Astrocyte of the cerebellum (primary cell): Measurements from ENCODE around the gene CCDC47.

Source experiments
- DNase-seq: peaks from one replicate; pipeline ENCODE4 v3.0.0-alpha.2; 2011; ENCODE audit warnings: low read depth
- H3K4me3 ChIP-seq: 2 replicates; pipeline ENCODE4 v1.5.1; 2011; ENCODE audit warnings: mild to moderate bottlenecking, low read depth, low read length, moderate library complexity
- in situ Hi-C: cut with HindIII; loops from 2 replicates; pipeline ENCODE4 v1.10.0; 2017; ENCODE audit warnings: low sequenced_read_pairs
- TF ChIP-seq, protein P1 (sequence below): IDR thresholded peaks from 2 replicates; pipeline ENCODE4 v1.5.1; 2012; ENCODE audit warnings: low read length, low read depth, moderate library complexity, mild to moderate bottlenecking; ENCODE audit errors: missing control alignments

The CCDC47 gene

DNA sequence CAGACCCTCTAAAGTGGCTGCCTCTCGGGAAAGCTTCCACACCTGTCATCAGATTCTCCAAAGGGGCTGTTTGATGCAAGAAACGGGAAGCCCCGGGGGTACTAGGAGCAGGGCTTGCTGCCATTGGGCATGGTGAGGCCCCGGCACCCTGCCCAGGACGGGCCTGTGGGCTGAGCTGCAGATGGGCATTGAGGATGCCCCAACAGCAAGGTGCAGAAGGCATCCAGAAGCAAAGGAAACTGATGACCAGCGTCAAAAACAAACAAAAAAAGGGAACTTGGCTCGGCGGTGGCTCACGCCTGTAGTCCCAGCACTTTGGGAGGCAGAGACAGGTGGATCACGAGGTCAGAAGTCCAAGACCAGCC lies 72.0 kb downstream of the CCDC47 start:
- no peak overlapping the region for H3K4me3 ChIP-seq
- in situ Hi-C loops, result no loop called here
- TF ChIP-seq, protein P1, sequence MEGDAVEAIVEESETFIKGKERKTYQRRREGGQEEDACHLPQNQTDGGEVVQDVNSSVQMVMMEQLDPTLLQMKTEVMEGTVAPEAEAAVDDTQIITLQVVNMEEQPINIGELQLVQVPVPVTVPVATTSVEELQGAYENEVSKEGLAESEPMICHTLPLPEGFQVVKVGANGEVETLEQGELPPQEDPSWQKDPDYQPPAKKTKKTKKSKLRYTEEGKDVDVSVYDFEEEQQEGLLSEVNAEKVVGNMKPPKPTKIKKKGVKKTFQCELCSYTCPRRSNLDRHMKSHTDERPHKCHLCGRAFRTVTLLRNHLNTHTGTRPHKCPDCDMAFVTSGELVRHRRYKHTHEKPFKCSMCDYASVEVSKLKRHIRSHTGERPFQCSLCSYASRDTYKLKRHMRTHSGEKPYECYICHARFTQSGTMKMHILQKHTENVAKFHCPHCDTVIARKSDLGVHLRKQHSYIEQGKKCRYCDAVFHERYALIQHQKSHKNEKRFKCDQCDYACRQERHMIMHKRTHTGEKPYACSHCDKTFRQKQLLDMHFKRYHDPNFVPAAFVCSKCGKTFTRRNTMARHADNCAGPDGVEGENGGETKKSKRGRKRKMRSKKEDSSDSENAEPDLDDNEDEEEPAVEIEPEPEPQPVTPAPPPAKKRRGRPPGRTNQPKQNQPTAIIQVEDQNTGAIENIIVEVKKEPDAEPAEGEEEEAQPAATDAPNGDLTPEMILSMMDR, result no peak
- no peak for DNase-seq

DNA sequence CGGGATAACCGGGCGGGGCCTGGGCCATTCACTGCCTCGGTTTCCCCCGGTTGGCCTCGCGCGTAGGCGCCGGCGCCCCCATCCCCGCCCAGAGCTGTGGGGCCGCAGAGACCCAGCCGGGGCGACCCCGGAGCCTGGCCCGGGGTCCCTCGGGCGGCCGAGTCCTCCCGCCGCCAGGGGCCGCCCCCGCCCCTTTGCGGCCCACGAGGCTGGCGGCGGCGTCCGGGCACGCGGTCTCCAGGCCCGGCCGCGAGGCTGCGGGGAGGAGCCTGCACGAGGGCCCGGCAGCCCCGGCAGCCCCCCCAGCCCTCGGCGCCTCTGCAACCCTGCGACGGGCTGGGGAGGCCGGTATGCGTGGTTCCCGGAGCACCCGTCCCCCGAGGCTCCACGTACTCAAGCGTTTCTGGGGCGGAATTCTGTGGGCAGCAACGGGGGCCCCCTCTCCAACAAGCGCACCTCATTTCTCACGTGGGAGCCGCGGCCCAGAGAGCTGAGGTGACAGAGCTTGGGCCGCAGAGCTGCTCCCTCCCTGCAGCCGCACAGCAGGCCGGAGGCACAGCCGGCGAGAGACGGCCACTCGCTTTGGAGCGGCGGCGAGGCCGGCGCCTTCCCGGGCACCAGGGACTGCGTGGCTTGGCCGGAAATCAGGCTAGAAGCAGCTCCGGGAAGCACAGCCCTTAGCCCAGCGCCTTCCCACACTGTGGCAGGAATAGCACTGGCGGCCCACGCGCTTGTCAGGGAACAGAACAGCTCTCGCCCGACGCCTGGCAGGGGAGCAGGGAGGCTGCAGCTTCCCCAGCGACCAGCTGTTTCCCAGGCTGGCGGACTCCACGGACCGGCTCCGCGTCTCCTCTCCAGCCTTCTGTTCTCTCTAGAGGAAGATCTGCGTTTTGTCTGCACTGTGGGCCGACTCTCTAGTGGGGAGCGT lies 72.6 kb downstream of the CCDC47 start:
- DNase-seq, result peak; percentile 11
- in situ Hi-C loops, result no loop called here
- H3K4me3 ChIP-seq, result peak overlapping the region; percentile 51
- TF ChIP-seq, protein P1, result no peak

DNA sequence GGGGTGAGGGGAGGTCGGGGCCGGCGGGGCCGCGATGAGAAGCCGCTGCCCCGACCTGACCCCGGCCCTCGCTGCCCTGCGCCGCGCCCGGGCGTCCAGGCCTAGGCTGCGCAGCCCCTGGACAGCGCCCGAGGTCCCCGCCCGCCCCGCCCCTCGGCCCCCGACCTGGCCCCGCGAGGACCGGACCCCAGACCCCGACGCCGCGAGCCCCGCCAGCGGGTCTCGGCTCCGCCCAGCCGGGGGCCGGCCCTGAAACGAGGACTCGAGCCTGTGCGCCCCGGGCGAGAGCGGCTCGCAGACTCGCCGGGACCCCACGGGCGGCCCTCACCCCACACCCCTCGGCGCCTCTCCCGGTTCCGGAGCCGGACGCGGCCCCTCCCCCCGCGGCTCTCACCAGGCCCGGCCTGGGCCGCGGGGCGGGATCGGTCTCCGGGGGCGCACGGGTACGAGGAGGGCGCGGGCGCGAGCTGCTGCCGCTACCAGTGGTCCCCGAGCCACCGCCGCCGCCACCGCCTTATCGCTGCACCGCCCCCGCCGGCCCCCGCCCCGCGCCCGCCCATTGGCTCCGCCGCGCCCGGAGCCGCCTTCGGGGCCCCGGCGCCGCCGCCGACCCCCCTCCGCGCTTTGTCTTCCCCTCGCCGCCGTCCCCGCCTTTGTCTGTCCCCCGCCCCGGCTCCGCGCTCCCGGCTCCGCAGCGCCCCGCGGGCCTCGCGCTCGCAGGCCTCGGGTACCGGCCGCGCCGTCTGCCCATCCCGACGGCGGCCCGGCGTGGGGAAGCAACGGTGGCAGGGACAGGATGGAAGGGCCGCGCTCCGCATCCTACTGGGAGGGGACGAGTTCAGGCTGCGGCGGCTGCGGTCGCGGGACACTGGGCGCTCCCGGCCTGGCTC lies 73.5 kb downstream of the CCDC47 start, which contains the start of gene LIMD2:
TSS of gene LIMD2 (minus strand) at position 488 of the 890 bp plus-strand sequence. CDS start 827 bp downstream, outside the sequence.
- in situ Hi-C loops, result no loop called here
- TF ChIP-seq, protein P1, result no peak
- DNase-seq, result no peak
- H3K4me3 ChIP-seq, result peak within 1 kb of the TSS; percentile 51

DNA sequence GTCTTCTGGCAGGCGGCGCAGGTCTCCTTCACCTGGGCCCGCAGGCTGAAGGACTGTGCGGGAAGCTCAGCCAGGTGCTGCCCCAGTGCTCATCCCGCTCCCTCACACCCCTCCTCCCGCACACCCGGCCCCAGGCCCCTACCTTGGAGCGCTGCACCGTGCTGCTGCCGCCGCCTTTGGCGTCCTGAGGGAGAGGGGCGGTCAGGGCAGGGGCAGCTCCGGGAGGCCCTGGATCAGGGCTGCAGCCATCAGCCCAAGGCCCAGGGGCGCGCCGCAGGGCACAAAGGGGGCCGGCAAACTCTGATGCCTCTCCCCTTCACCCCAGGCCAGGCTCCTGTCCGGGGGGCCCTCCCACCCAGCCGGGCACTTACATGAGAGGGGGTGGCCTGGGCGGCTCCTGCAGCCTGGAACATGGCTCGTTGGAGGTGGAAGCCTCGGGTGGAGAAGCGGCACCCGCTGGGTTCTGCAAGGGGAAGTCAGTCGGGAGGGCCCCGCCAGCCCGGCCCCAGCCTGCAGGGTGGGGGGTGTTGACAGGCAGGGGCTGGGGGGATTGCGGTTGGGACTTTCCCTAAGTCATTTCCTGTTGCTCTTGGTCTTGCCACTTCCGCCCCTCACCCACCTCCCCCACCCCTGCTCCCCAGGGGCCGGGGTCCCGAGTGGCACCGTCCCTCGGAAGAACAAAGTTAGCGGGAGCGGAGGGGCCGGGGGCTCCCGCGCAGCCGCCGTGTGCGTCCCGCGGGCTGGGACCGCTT lies 74.3 kb downstream of the CCDC47 start:
- no peak for DNase-seq
- in situ Hi-C loops, result no loop called here
- peak overlapping the region; percentile 51 for H3K4me3 ChIP-seq
- TF ChIP-seq, protein P1, result no peak

DNA sequence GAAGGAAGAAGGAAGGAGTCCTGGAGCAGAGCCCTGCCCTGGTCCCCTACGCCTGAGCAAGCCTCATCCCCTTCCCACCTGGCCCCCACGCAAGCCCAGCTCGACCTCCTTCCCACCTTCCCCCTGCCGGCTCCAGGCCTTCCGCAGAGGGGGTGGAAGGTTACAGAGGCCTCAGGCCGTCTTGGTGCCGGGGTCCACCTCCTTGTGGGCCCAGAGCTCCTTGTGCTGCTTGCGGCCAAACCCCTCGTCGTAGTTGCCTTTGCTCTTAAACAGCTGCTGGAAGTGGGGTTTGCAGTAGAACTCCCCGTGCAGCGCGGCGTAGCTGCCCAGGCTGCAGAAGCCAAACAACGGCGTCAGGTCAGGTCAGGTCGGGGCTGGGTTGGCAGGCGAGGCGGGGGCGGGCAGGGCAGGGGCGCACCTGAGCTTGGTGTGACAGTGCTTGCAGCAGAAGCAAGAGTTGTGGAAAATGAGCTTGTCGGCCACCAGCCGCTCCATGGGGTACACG lies 75.0 kb downstream of the CCDC47 start:
- in situ Hi-C loops, result no loop called here
- peak overlapping the region; percentile 51 for H3K4me3 ChIP-seq
- TF ChIP-seq, protein P1, result no peak
- DNase-seq, result no peak
